HL-60 (cell line): Measurements from ENCODE around the gene FAM120A.

ENCODE experiments used
- DNase-seq, 2 experiments: peaks; one replicate each; pipeline ENCODE4 v3.0.0-alpha.2; 2010 to 2020; ENCODE audit warnings: low read depth in 1 of 2, low spot score in 1 of 2
- H3K27ac ChIP-seq: fragments of 250-450 bp; sonication (Bioruptor Pico); replicated peaks from 2 replicates; pipeline ENCODE4 v1.5.1; 2020; ENCODE audit warnings: mild to moderate bottlenecking, moderate library complexity
- H3K27me3 ChIP-seq: fragments of 250-450 bp; sonication (Bioruptor Pico); 2 replicates; pipeline ENCODE4 v1.5.1; 2021; ENCODE audit warnings: mild to moderate bottlenecking, moderate library complexity; ENCODE audit not compliant: insufficient read depth, poor library complexity, severe bottlenecking
- H3K4me3 ChIP-seq: replicated peaks from 2 replicates; pipeline ENCODE4 v1.5.1; 2011; ENCODE audit warnings: mild to moderate bottlenecking, control low read depth, low read length; ENCODE audit not compliant: insufficient read depth
- GABPA ChIP-seq: IDR thresholded peaks from 2 replicates; pipeline ENCODE4 v1.6.1; 2012; ENCODE audit warnings: low read depth
- POLR2AphosphoS5 ChIP-seq: IDR thresholded peaks from 2 replicates; pipeline ENCODE4 v1.6.1; 2012; ENCODE audit warnings: low read depth
- REST ChIP-seq: IDR thresholded peaks from 2 replicates; pipeline ENCODE4 v1.6.1; 2012; ENCODE audit warnings: low read depth; ENCODE audit not compliant: insufficient replicate concordance
- SPI1 ChIP-seq: IDR thresholded peaks from 2 replicates; pipeline ENCODE4 v1.6.1; 2012; ENCODE audit warnings: low read depth, mild to moderate bottlenecking, borderline replicate concordance
- TF ChIP-seq, protein P1 (sequence below): IDR thresholded peaks from one replicate; pipeline ENCODE4 v1.5.1; 2011; ENCODE audit warnings: low read length, control low read depth, inconsistent platforms; ENCODE audit not compliant: insufficient read depth

The FAM120A gene

DNA sequence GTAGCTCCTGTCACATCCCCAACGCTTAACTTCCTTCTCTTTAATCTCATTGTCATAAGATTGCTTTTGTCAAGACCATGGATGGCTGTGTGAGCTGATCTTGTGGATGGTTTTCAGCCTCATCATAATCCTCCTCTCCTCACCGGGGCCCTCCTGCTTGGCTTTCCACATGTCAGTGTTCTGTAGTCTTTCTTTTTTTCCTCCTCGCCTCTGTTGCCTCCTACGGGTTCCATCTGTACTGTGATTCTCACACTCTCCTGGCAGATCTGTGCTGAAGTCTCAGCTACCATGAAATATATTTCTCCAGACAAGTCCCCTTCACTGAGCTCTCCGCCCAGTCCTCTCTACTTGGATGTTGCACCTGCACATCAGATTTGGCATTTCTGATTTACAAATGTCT is 36.8 kb downstream of the FAM120A start:
- Histone ChIP-seq H3K27me3 (no peaks in the 10 kb centered on the region), H3K4me3 (no peak overlapping the region), H3K27ac (no peak overlapping the region)
- no peak for DNase-seq
- TF ChIP-seq GABPA (no peak), SPI1 (no peak), POLR2AphosphoS5 (no peak), REST (no peak)
- TF ChIP-seq, protein P1, sequence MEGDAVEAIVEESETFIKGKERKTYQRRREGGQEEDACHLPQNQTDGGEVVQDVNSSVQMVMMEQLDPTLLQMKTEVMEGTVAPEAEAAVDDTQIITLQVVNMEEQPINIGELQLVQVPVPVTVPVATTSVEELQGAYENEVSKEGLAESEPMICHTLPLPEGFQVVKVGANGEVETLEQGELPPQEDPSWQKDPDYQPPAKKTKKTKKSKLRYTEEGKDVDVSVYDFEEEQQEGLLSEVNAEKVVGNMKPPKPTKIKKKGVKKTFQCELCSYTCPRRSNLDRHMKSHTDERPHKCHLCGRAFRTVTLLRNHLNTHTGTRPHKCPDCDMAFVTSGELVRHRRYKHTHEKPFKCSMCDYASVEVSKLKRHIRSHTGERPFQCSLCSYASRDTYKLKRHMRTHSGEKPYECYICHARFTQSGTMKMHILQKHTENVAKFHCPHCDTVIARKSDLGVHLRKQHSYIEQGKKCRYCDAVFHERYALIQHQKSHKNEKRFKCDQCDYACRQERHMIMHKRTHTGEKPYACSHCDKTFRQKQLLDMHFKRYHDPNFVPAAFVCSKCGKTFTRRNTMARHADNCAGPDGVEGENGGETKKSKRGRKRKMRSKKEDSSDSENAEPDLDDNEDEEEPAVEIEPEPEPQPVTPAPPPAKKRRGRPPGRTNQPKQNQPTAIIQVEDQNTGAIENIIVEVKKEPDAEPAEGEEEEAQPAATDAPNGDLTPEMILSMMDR: no peak

GRCh38 chr9:93491593-93492232 is 40.2 kb downstream of the FAM120A start:
- DNase-seq: no peak
- Histone ChIP-seq H3K27me3 (no peaks in the 10 kb centered on the region), H3K4me3 (no peak overlapping the region), H3K27ac (no peak overlapping the region)
- TF ChIP-seq GABPA (no peak), SPI1 (no peak), POLR2AphosphoS5 (no peak), REST (no peak)
- TF ChIP-seq, protein P1: no peak

DNA sequence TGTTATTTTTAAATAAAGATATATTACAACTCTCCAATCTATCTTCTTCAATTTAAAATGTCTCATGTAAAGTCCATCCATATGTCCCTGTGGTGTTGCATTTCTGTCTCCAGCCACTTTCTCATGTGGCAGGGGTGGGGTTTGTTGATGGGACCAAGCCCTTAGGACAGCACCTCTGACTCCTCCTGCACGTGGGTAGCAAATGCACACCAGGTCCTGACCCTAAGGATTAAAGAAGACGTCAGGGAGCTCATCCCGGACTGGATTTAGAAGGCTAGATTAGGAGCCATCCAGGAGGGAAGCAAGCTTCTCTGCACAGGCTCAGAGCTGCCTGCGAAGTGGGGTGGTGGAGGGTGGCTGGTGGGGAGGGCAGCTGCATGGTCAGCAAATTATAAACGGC is 40.8 kb downstream of the FAM120A start:
- H3K27ac ChIP-seq: no peak overlapping the region
- H3K4me3 ChIP-seq: no peak overlapping the region
- TF ChIP-seq GABPA: no peak
- TF ChIP-seq POLR2AphosphoS5: no peak
- TF ChIP-seq, protein P1: no peak
- TF ChIP-seq SPI1: no peak
- no peak for TF ChIP-seq REST
- no peaks in the 10 kb centered on the region for H3K27me3 ChIP-seq
- DNase-seq: no peak
